ENCODE data around the gene PCDHGA4. TPM values are rescaled to one million over a fixed set of nuclear protein-coding genes. Genes with fewer than 3 reads are reported as not detected.
"Not testable (repeated sequence)": the region's sequence is repeated elsewhere in the genome, so short reads cannot be mapped to it uniquely, and the experiment has no call there.

PCDHGA4 gene
- total and polyA plus RNA-seq, 4 donors: 0.35 to 7.0 (median 2.5) TPM

GRCh38 chr5:141345327-141345726 is 9.5 kb upstream of the PCDHGA4 start:
- no peak overlapping the region for H3K27ac ChIP-seq (ENCODE audit: low read depth in 1 of 2, low read length in 1 of 2)
- TF ChIP-seq, protein P1, sequence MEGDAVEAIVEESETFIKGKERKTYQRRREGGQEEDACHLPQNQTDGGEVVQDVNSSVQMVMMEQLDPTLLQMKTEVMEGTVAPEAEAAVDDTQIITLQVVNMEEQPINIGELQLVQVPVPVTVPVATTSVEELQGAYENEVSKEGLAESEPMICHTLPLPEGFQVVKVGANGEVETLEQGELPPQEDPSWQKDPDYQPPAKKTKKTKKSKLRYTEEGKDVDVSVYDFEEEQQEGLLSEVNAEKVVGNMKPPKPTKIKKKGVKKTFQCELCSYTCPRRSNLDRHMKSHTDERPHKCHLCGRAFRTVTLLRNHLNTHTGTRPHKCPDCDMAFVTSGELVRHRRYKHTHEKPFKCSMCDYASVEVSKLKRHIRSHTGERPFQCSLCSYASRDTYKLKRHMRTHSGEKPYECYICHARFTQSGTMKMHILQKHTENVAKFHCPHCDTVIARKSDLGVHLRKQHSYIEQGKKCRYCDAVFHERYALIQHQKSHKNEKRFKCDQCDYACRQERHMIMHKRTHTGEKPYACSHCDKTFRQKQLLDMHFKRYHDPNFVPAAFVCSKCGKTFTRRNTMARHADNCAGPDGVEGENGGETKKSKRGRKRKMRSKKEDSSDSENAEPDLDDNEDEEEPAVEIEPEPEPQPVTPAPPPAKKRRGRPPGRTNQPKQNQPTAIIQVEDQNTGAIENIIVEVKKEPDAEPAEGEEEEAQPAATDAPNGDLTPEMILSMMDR (IDR thresholded peaks at IDR 0.05; ENCODE audit: control extremely low read depth, extremely low read depth): no peak
- DNase-seq (no peak), ATAC-seq (ENCODE audit: insufficient read depth, low FRiP score) (no peak)
- H3K36me3 ChIP-seq (ENCODE audit: control insufficient read depth in 4 of 4, insufficient read depth in 4 of 4, low read length in 4 of 4): no peaks in the 10 kb centered on the region
- no peaks in the 10 kb centered on the region for H3K27me3 ChIP-seq (ENCODE audit: control insufficient read depth in 3 of 3, insufficient read depth in 3 of 3, low read length in 2 of 3)
- 33 to 39% methylated on average over 20 of the region's 20 CpGs for WGBS, 2 donors
- peaks cover 0 to 47% (median 21%) of the 10 kb centered on the region in 4 donors for H3K9me3 ChIP-seq (ENCODE audit: control insufficient read depth in 4 of 4, insufficient read depth in 3 of 4, low read length in 3 of 4)
- H3K4me3 ChIP-seq: no peak overlapping the region
- no peak overlapping the region for H3K9ac ChIP-seq (ENCODE audit: insufficient read depth in 1 of 2, low read length in 2 of 2)
- no peaks in the 10 kb centered on the region for H3K4me1 ChIP-seq (ENCODE audit: control insufficient read depth in 5 of 5, insufficient read depth in 5 of 5, low read length in 5 of 5)

- not testable (repeated sequence) for DNase-seq; ATAC-seq (ENCODE audit: insufficient read depth, low FRiP score); H3K27me3 ChIP-seq (ENCODE audit: control insufficient read depth in 3 of 3, insufficient read depth in 3 of 3, low read length in 2 of 3); H3K4me1 ChIP-seq (ENCODE audit: control insufficient read depth in 5 of 5, insufficient read depth in 5 of 5, low read length in 5 of 5); H3K9ac ChIP-seq (ENCODE audit: insufficient read depth in 1 of 2, low read length in 2 of 2); H3K27ac ChIP-seq (ENCODE audit: low read depth in 1 of 2, low read length in 1 of 2); H3K4me3 ChIP-seq; H3K36me3 ChIP-seq (ENCODE audit: control insufficient read depth in 4 of 4, insufficient read depth in 4 of 4, low read length in 4 of 4)
- peaks cover 0 to 44% (median 24%) of the 10 kb centered on the region in 4 donors for H3K9me3 ChIP-seq (ENCODE audit: control insufficient read depth in 4 of 4, insufficient read depth in 3 of 4, low read length in 3 of 4)
- WGBS, 2 donors: 38 to 49% methylated on average over 20 to 27 of the region's 35 CpGs
Measured at GRCh38 chr5:141346017-141346416, 8.8 kb upstream of the PCDHGA4 start.

DNA sequence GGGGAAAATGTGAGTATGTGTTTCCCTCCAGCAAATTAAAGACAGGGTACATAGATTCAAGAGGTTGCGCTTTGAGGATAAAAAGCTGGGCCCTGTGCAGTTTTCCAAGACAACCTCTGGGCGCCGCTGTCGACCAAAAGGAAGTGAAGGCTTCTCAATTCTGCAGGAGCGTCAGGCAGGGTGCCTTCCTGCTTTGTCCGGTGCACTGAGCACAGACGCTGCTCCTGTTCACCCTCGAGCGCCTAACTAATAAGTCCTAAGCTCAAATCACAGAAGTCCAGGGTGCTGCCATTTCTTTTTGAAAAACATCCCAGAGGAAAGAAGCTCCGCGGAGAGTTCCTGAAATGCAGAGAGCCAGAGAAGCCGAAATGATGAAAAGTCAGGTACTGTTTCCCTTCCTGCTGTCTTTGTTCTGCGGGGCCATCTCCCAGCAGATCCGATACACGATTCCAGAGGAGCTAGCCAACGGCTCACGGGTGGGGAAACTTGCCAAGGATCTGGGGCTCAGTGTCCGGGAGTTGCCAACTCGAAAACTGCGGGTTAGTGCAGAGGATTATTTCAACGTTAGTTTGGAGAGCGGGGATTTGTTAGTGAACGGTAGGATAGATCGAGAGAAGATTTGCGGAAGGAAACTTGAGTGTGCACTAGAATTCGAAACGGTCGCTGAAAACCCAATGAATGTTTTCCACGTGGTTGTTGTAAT is 4.8 kb upstream of the PCDHGA4 start, which contains the start of gene PCDHGB1:
PCDHGB1 (plus strand) TSS at position 183 of the 703 bp plus-strand sequence; CDS start at position 345, 162 bp downstream.
- Histone ChIP-seq H3K4me1 (ENCODE audit: control insufficient read depth in 5 of 5, insufficient read depth in 5 of 5, low read length in 5 of 5) (no peaks in the 10 kb centered on the region), H3K9me3 (ENCODE audit: control insufficient read depth in 4 of 4, insufficient read depth in 3 of 4, low read length in 3 of 4) (peaks cover 0 to 43% (median 21%) of the 10 kb centered on the region in 4 donors), H3K27ac (ENCODE audit: low read depth in 1 of 2, low read length in 1 of 2) (no peak within 1 kb of the TSS), H3K4me3 (no peak within 1 kb of the TSS), H3K9ac (ENCODE audit: insufficient read depth in 1 of 2, low read length in 2 of 2) (no peak within 1 kb of the TSS), H3K27me3 (ENCODE audit: control insufficient read depth in 3 of 3, insufficient read depth in 3 of 3, low read length in 2 of 3) (no peaks in the 10 kb centered on the region), H3K36me3 (ENCODE audit: control insufficient read depth in 4 of 4, insufficient read depth in 4 of 4, low read length in 4 of 4) (no peaks in the 10 kb centered on the region)
- 26 to 30% methylated on average over 29 of the region's 29 CpGs for WGBS, 2 donors
- ATAC-seq (ENCODE audit: insufficient read depth, low FRiP score): no peak
- TF ChIP-seq, protein P1 (IDR thresholded peaks at IDR 0.05; ENCODE audit: control extremely low read depth, extremely low read depth): no peak
- peak in 2 of 3 donors; percentile 20 to 31 for DNase-seq

GRCh38 chr5:141351591-141351990 is 3.2 kb upstream of the PCDHGA4 start:
- H3K9ac ChIP-seq (ENCODE audit: insufficient read depth in 1 of 2, low read length in 2 of 2): no peak overlapping the region
- TF ChIP-seq, protein P1 (IDR thresholded peaks at IDR 0.05; ENCODE audit: control extremely low read depth, extremely low read depth): no peak
- no peak overlapping the region for H3K27ac ChIP-seq (ENCODE audit: low read depth in 1 of 2, low read length in 1 of 2)
- ATAC-seq (ENCODE audit: insufficient read depth, low FRiP score): no peak
- peaks cover 8 to 44% (median 26%) of the 10 kb centered on the region in 4 donors for H3K9me3 ChIP-seq (ENCODE audit: control insufficient read depth in 4 of 4, insufficient read depth in 3 of 4, low read length in 3 of 4)
- 31 to 39% methylated on average over 29 to 35 of the region's 36 CpGs for WGBS, 2 donors
- H3K36me3 ChIP-seq (ENCODE audit: control insufficient read depth in 4 of 4, insufficient read depth in 4 of 4, low read length in 4 of 4): no peaks in the 10 kb centered on the region
- DNase-seq: no peak
- no peaks in the 10 kb centered on the region for H3K4me1 ChIP-seq (ENCODE audit: control insufficient read depth in 5 of 5, insufficient read depth in 5 of 5, low read length in 5 of 5)
- no peak overlapping the region for H3K4me3 ChIP-seq
- H3K27me3 ChIP-seq (ENCODE audit: control insufficient read depth in 3 of 3, insufficient read depth in 3 of 3, low read length in 2 of 3): no peaks in the 10 kb centered on the region
